KMS-11 (cell line): Measurements from ENCODE around the gene FITM1.

Source experiments
- H2AFZ ChIP-seq: fragments of 200-600 bp; sonication (generic); 2 replicates; pipeline ENCODE4 v1.6.1; 2016; ENCODE audit warnings: antibody characterized with exemption, mixed run types, low read depth
- H3K27ac ChIP-seq: fragments of 200-600 bp; sonication (generic); 2 replicates; pipeline ENCODE4 v1.6.1; 2016; ENCODE audit warnings: mild to moderate bottlenecking, mixed run types
- H3K27me3 ChIP-seq: fragments of 200-600 bp; sonication (generic); 2 replicates; pipeline ENCODE4 v1.6.1; 2017; ENCODE audit warnings: mild to moderate bottlenecking, low read depth, mixed run types, moderate library complexity; ENCODE audit not compliant: insufficient read depth
- H3K36me3 ChIP-seq: fragments of 200-600 bp; sonication (generic); 2 replicates; pipeline ENCODE4 v1.6.1; 2017; ENCODE audit warnings: mild to moderate bottlenecking, mixed run types; ENCODE audit not compliant: insufficient read depth
- H3K4me1 ChIP-seq: fragments of 200-600 bp; sonication (generic); 2 replicates; pipeline ENCODE4 v1.6.1; 2016; ENCODE audit warnings: mild to moderate bottlenecking, low read depth, mixed run types; ENCODE audit not compliant: poor library complexity, severe bottlenecking
- H3K4me2 ChIP-seq: fragments of 200-600 bp; sonication (generic); 2 replicates; pipeline ENCODE4 v1.7.0; 2016; ENCODE audit warnings: mild to moderate bottlenecking, mixed run types
- H3K4me3 ChIP-seq: fragments of 200-600 bp; sonication (generic); IDR thresholded peaks from 2 replicates; pipeline ENCODE4 v1.6.1; 2017; ENCODE audit warnings: low read depth, low read length, mixed read lengths; ENCODE audit not compliant: insufficient read depth
- H3K79me2 ChIP-seq: fragments of 200-600 bp; sonication (generic); 2 replicates; pipeline ENCODE4 v1.6.1; 2016; ENCODE audit warnings: low read depth, mixed run types; ENCODE audit not compliant: insufficient read depth
- H3K9ac ChIP-seq: fragments of 200-600 bp; sonication (generic); 2 replicates; pipeline ENCODE4 v1.6.1; 2016; ENCODE audit warnings: mild to moderate bottlenecking, mixed run types
- H4K20me1 ChIP-seq: fragments of 200-600 bp; sonication (generic); 2 replicates; pipeline ENCODE4 v1.6.1; 2016; ENCODE audit warnings: mild to moderate bottlenecking, mixed run types; ENCODE audit not compliant: insufficient read depth
- CTCF ChIP-seq: fragments of 200-600 bp; sonication (generic); conservative IDR thresholded peaks from 2 replicates; pipeline ENCODE4 v1.6.1; 2017; ENCODE audit warnings: low read depth, mild to moderate bottlenecking, antibody characterized with exemption, low read length, moderate library complexity, mixed read lengths

Gene FITM1

GRCh38 chr14:24083462-24083861 lies 47.0 kb upstream of the FITM1 start:
- Histone ChIP-seq H3K36me3 (no peaks in the 10 kb centered on the region), H4K20me1 (no peaks in the 10 kb centered on the region), H3K4me2 (no peak overlapping the region), H3K27me3 (no peaks in the 10 kb centered on the region; the same call in 1 of the 2 replicates), H3K79me2 (no peaks in the 10 kb centered on the region), H3K9ac (no peak overlapping the region), H2AFZ (no peak overlapping the region), H3K27ac (no peak overlapping the region), H3K4me1 (peaks cover 9% of the 10 kb centered on the region), H3K4me3 (no peak overlapping the region)
- TF ChIP-seq CTCF: no peak

- no peaks in the 10 kb centered on the region for H4K20me1 ChIP-seq
- no peak overlapping the region for H3K9ac ChIP-seq
- H2AFZ ChIP-seq: no peak overlapping the region
- TF ChIP-seq CTCF: no peak
- H3K4me1 ChIP-seq: peaks cover 9% of the 10 kb centered on the region
- H3K27ac ChIP-seq: no peak overlapping the region
- no peak overlapping the region for H3K4me2 ChIP-seq
- no peaks in the 10 kb centered on the region for H3K79me2 ChIP-seq
- no peaks in the 10 kb centered on the region; the same call in 1 of the 2 replicates for H3K27me3 ChIP-seq
- no peaks in the 10 kb centered on the region for H3K36me3 ChIP-seq
- H3K4me3 ChIP-seq: no peak overlapping the region
These were observed 46.0 kb upstream of the FITM1 start for GRCh38 chr14:24084440-24084839.

GRCh38 chr14:24085215-24085614 lies 45.2 kb upstream of the FITM1 start:
- H2AFZ ChIP-seq: no peak overlapping the region
- H3K79me2 ChIP-seq: no peaks in the 10 kb centered on the region
- H3K36me3 ChIP-seq: no peaks in the 10 kb centered on the region
- no peak overlapping the region for H3K9ac ChIP-seq
- H3K4me2 ChIP-seq: no peak overlapping the region
- H3K4me3 ChIP-seq: no peak overlapping the region
- no peak for TF ChIP-seq CTCF
- no peaks in the 10 kb centered on the region; the same call in 1 of the 2 replicates for H3K27me3 ChIP-seq
- peaks cover 13% of the 10 kb centered on the region for H3K4me1 ChIP-seq
- H4K20me1 ChIP-seq: no peaks in the 10 kb centered on the region
- no peak overlapping the region for H3K27ac ChIP-seq

- Histone ChIP-seq H2AFZ (no peak overlapping the region), H3K4me2 (no peak overlapping the region), H4K20me1 (no peaks in the 10 kb centered on the region), H3K4me3 (no peak overlapping the region), H3K36me3 (no peaks in the 10 kb centered on the region), H3K4me1 (peaks cover 10% of the 10 kb centered on the region), H3K79me2 (no peaks in the 10 kb centered on the region), H3K27me3 (no peaks in the 10 kb centered on the region; the same call in 1 of the 2 replicates), H3K9ac (no peak overlapping the region), H3K27ac (no peak overlapping the region)
- no peak for TF ChIP-seq CTCF
These were observed 44.1 kb upstream of the FITM1 start for GRCh38 chr14:24086193-24086955.
